Stimulated activated naive CD8-positive, alpha-beta T cell treated with anti-CD3 and anti-CD28 coated beads, Interleukin-15, Interleukin-2, amounts not matched to agents 100 ng/mL and 50 ng/mL, for 24 hours (primary cell): Measurements from ENCODE around the gene GATA5.

Source experiments
- H3K27ac Mint-ChIP-seq: one replicate; pipeline ENCODE4 v1.8.0; 2021; ENCODE audit warnings: mild to moderate bottlenecking, mixed read lengths
- H3K27me3 Mint-ChIP-seq: one replicate; pipeline ENCODE4 v1.8.0; 2021; ENCODE audit warnings: mixed read lengths
- H3K36me3 Mint-ChIP-seq: one replicate; pipeline ENCODE4 v1.8.0; 2021; ENCODE audit warnings: low read depth, mixed read lengths
- H3K4me1 Mint-ChIP-seq: one replicate; pipeline ENCODE4 v1.8.0; 2021; ENCODE audit warnings: low read depth, mixed read lengths
- H3K4me3 Mint-ChIP-seq: one replicate; pipeline ENCODE4 v1.8.0; 2021; ENCODE audit warnings: mild to moderate bottlenecking, mixed read lengths
- H3K9me3 Mint-ChIP-seq: one replicate; pipeline ENCODE4 v1.8.0; 2021; ENCODE audit warnings: mixed read lengths

The GATA5 gene

GRCh38 chr20:62448788-62449187, 27.0 kb downstream of the GATA5 start:
- H3K27ac Mint-ChIP-seq = no peak overlapping the region
- no peaks in the 10 kb centered on the region for H3K4me1 Mint-ChIP-seq
- no peak overlapping the region for H3K4me3 Mint-ChIP-seq
- no peaks in the 10 kb centered on the region for H3K9me3 Mint-ChIP-seq
- H3K36me3 Mint-ChIP-seq = no peaks in the 10 kb centered on the region
- no peaks in the 10 kb centered on the region for H3K27me3 Mint-ChIP-seq

DNA sequence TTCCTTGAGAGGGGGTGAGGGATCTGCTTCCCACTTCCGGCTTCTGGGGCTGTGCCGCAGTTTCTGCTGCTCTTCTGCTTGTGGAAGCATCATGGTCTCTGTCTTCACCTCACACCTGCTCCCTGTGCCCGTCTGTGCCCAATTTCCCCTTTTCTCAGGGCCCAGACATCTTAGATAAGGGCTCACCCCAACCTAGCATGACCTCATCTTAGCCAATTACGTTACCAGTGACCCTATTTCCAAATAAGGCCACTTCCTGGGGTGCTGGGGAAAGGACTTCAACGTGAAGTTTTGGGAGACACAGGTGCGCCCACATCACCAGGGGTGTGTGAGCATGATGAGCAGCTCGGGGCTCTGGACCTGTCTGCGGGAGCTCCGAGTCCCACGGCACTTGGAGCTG, 27.8 kb downstream of the GATA5 start:
- Mint-ChIP-seq H3K27ac (no peak overlapping the region), H3K4me1 (no peaks in the 10 kb centered on the region), H3K27me3 (no peaks in the 10 kb centered on the region), H3K4me3 (no peak overlapping the region), H3K9me3 (no peaks in the 10 kb centered on the region), H3K36me3 (no peaks in the 10 kb centered on the region)

DNA sequence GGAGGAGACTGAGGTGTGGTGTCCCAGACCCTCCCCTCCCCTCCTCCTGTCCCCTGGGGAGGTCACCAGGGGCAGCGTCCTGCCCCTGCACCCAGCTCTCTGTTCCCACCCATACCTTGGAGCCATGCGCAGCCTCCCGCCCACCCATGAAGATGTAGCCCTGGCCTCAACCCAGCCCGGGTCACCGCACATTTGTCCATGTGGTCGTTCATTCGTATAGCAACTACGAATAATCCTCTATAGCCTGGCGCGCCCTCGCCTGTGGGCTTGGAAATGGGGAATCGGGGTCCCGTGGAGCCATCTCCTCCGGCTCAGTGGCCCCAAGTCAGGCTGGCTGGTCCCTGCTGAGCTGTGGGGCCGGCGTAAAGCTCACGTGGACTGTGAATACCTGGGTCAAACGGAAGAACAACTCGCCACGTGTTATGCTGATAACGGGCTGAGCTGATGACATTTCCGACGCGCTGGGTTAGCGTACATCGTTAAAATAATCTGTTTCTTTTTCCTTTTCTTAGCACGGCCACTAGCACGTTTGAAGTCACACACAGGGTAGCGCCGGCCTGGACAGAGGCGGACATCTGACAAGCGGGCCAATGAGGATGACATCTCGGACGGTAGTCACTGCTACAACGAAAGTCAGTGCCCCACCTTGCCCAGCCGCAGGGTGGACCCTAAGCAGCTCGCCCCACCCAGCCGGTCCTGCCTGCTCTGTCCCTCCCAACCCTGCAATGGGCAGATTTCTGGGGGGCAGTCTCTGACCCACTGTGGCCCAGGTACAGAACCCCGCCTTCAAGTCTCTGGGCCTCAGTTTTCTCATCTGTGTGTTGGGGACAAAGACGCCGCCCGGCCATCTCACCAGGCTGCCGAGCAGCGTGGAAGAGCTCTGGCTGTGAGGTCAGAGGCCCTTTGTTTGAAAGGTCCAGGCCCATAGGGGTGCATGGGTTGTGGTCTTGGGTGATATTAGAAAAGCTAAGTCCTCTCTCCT, 28.6 kb downstream of the GATA5 start:
- Mint-ChIP-seq H3K4me1 (no peaks in the 10 kb centered on the region), H3K9me3 (no peaks in the 10 kb centered on the region), H3K36me3 (no peaks in the 10 kb centered on the region), H3K27ac (no peak overlapping the region), H3K27me3 (no peaks in the 10 kb centered on the region), H3K4me3 (no peak overlapping the region)

- Mint-ChIP-seq H3K4me3 (no peak overlapping the region), H3K9me3 (no peaks in the 10 kb centered on the region), H3K36me3 (no peaks in the 10 kb centered on the region), H3K27ac (no peak overlapping the region), H3K27me3 (no peaks in the 10 kb centered on the region), H3K4me1 (no peaks in the 10 kb centered on the region)
Observed at GRCh38 chr20:62446481-62446880, 29.3 kb downstream of the GATA5 start.

GRCh38 chr20:62445553-62446340, 30.0 kb downstream of the GATA5 start:
- no peaks in the 10 kb centered on the region for H3K4me1 Mint-ChIP-seq
- no peaks in the 10 kb centered on the region for H3K27me3 Mint-ChIP-seq
- H3K27ac Mint-ChIP-seq = no peak overlapping the region
- H3K4me3 Mint-ChIP-seq = no peak overlapping the region
- H3K9me3 Mint-ChIP-seq = no peaks in the 10 kb centered on the region
- H3K36me3 Mint-ChIP-seq = no peaks in the 10 kb centered on the region

GRCh38 chr20:62444286-62444685, 31.5 kb downstream of the GATA5 start:
- Mint-ChIP-seq H3K27me3 (no peaks in the 10 kb centered on the region), H3K9me3 (no peaks in the 10 kb centered on the region), H3K27ac (no peak overlapping the region), H3K4me3 (no peak overlapping the region), H3K36me3 (no peaks in the 10 kb centered on the region), H3K4me1 (no peaks in the 10 kb centered on the region)

- Mint-ChIP-seq H3K27ac (no peak overlapping the region), H3K4me3 (no peak overlapping the region), H3K9me3 (no peaks in the 10 kb centered on the region), H3K4me1 (no peaks in the 10 kb centered on the region), H3K27me3 (no peaks in the 10 kb centered on the region), H3K36me3 (no peaks in the 10 kb centered on the region)
Observed at GRCh38 chr20:62441987-62442539, 33.7 kb downstream of the GATA5 start.

DNA sequence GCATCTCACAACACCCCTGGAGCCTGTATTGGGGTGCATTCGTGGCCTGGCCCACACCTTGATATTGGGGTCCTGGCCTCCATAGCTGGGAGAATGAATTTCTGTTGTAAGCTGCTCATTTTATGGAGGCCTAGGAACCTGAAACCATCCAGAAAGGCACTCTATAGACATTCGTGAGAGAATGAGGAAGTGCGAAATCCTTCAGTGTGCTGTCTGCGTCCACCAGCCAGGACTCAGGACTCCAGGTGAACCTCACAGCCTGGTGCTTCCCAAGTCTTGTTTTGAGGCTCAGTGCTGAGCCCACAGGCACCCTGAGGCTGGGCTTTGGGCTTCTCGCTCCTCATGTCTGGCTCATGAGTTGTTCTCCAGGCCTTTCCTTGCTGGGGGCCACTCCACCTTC, 36.6 kb downstream of the GATA5 start:
- no peak overlapping the region for H3K27ac Mint-ChIP-seq
- no peak overlapping the region for H3K4me3 Mint-ChIP-seq
- H3K9me3 Mint-ChIP-seq = no peaks in the 10 kb centered on the region
- H3K4me1 Mint-ChIP-seq = no peaks in the 10 kb centered on the region
- no peaks in the 10 kb centered on the region for H3K36me3 Mint-ChIP-seq
- H3K27me3 Mint-ChIP-seq = peaks cover 5% of the 10 kb centered on the region

GRCh38 chr20:62437927-62438326, 37.9 kb downstream of the GATA5 start:
- H3K4me3 Mint-ChIP-seq = no peak overlapping the region
- no peaks in the 10 kb centered on the region for H3K4me1 Mint-ChIP-seq
- no peaks in the 10 kb centered on the region for H3K36me3 Mint-ChIP-seq
- no peak overlapping the region for H3K27ac Mint-ChIP-seq
- no peaks in the 10 kb centered on the region for H3K9me3 Mint-ChIP-seq
- peaks cover 11% of the 10 kb centered on the region for H3K27me3 Mint-ChIP-seq

DNA sequence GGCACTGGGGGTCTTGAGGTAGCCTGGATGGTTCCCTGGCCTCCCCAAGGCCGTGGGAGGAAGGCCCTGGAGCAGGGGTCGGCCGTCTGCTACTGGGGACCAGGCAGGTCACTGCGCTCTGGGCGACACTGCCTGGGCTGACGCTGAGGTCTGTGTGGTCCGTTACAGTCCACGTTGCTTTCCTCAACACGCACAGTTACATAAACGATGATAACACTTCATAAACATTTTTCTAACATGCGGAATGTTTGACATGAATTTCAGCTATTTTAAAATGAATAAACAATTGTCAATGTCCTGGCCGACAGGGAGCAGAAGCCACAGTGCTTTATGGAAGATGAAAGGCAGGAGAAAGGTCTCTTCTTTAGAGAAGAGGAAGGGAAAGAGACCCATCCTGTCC, 38.3 kb downstream of the GATA5 start:
- Mint-ChIP-seq H3K4me1 (no peaks in the 10 kb centered on the region), H3K27ac (no peak overlapping the region), H3K36me3 (no peaks in the 10 kb centered on the region), H3K9me3 (no peaks in the 10 kb centered on the region), H3K27me3 (peaks cover 11% of the 10 kb centered on the region), H3K4me3 (no peak overlapping the region)

DNA sequence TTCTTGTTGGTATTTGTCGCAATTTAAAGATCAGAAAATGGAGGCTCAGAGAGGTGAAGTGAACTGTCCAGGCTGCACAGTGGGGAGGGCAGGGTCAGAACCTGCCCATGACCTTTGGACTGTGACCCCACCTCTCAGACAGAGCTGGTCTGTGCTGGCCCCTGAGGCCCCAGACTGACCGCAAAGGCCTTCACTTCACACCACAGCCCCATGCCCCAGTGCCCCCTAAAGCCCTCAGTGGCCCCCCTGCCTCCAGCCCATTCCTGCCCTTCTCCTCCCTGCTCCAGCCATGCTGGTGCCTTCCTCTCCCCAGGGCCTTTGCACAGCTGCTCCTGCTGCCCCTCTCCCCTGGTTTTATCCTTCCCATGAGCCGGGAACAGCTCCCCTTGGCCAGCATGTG, 39.1 kb downstream of the GATA5 start:
- H3K4me3 Mint-ChIP-seq = no peak overlapping the region
- no peaks in the 10 kb centered on the region for H3K36me3 Mint-ChIP-seq
- H3K27me3 Mint-ChIP-seq = peaks cover 11% of the 10 kb centered on the region
- H3K9me3 Mint-ChIP-seq = no peaks in the 10 kb centered on the region
- H3K4me1 Mint-ChIP-seq = no peaks in the 10 kb centered on the region
- no peak overlapping the region for H3K27ac Mint-ChIP-seq

GRCh38 chr20:62433658-62434497, 41.9 kb downstream of the GATA5 start:
- Mint-ChIP-seq H3K4me3 (no peak overlapping the region), H3K36me3 (no peaks in the 10 kb centered on the region), H3K27me3 (peaks cover 11% of the 10 kb centered on the region), H3K4me1 (no peaks in the 10 kb centered on the region), H3K9me3 (no peaks in the 10 kb centered on the region), H3K27ac (no peak overlapping the region)

GRCh38 chr20:62430866-62431447, 44.8 kb downstream of the GATA5 start:
- no peak overlapping the region for H3K4me3 Mint-ChIP-seq
- H3K36me3 Mint-ChIP-seq = no peaks in the 10 kb centered on the region
- peaks cover 11% of the 10 kb centered on the region for H3K27me3 Mint-ChIP-seq
- no peaks in the 10 kb centered on the region for H3K9me3 Mint-ChIP-seq
- H3K27ac Mint-ChIP-seq = no peak overlapping the region
- no peaks in the 10 kb centered on the region for H3K4me1 Mint-ChIP-seq

DNA sequence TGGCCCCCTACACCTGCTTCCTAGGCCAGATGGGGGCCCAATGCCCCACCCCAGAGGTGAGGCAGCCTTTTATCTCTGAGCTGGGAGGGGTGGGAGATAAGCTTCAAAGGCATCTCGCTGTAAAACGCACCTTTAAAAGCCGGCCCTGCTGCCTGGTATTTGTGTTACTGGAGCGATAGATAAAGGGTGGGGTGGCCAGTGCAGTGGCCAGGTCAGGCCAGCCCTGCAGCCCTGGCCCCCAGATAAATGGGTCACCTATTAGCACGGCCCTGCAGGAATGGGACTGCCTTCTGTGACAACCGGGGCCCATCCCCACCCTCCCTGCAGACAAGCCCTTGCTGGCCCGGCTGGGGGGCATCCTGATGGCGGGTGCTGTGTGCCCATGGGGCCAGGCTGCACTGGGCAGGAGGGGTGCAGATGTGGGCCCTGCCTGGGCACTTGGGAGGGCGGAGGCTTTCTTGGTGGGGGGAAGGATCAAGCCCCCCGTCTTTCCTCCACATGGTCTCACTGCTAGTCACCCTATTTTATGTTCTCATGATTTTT, 45.4 kb downstream of the GATA5 start:
- Mint-ChIP-seq H3K27ac (no peak overlapping the region), H3K27me3 (peaks cover 11% of the 10 kb centered on the region), H3K4me1 (no peaks in the 10 kb centered on the region), H3K4me3 (no peak overlapping the region), H3K36me3 (no peaks in the 10 kb centered on the region), H3K9me3 (no peaks in the 10 kb centered on the region)
